Stimulated activated effector memory CD8-positive, alpha-beta T cell treated with anti-CD3 and anti-CD28 coated beads, Interleukin-12 subunit alpha, Interleukin-12 subunit beta, amount 100 ng/mL, for 72 hours (primary cell): ENCODE results near the gene NSD2.

Experiments used
- ATAC-seq: fragments of 150-1000 bp; cut with Tn5 transposase; 2 replicates; pipeline ENCODE4 v1.10.0; 2021
- DNase-seq, 2 donors: peaks; one replicate each; pipeline ENCODE4 v3.0.0; 2021 to 2022; ENCODE audit warnings: low spot score in 2 of 2
- H3K27ac Mint-ChIP-seq: one replicate; pipeline ENCODE4 v1.8.0; 2022; ENCODE audit warnings: mild to moderate bottlenecking, mixed read lengths
- H3K36me3 Mint-ChIP-seq: one replicate; pipeline ENCODE4 v1.8.0; 2022; ENCODE audit warnings: mild to moderate bottlenecking, mixed read lengths
- H3K4me1 Mint-ChIP-seq: one replicate; pipeline ENCODE4 v1.8.0; 2022; ENCODE audit warnings: mixed read lengths
- H3K4me3 Mint-ChIP-seq: one replicate; pipeline ENCODE4 v1.8.0; 2022; ENCODE audit warnings: mild to moderate bottlenecking, mixed read lengths
- H3K9me3 Mint-ChIP-seq: one replicate; pipeline ENCODE4 v1.8.0; 2022; ENCODE audit warnings: mixed read lengths

The NSD2 gene

GRCh38 chr4:1854752-1855151 lies 16.4 kb upstream of the NSD2 start:
- peak overlapping the region; percentile 78 for H3K27ac Mint-ChIP-seq
- peaks cover 37% of the 10 kb centered on the region for H3K4me1 Mint-ChIP-seq
- peaks cover 19% of the 10 kb centered on the region for H3K36me3 Mint-ChIP-seq
- DNase-seq, result no peak
- H3K4me3 Mint-ChIP-seq, result peak overlapping the region; percentile 75
- H3K9me3 Mint-ChIP-seq, result no peaks in the 10 kb centered on the region
- no peak for ATAC-seq

- peaks cover 19% of the 10 kb centered on the region for H3K36me3 Mint-ChIP-seq
- ATAC-seq (peak; percentile 3), DNase-seq (peak; percentile 24 to 68)
- H3K4me3 Mint-ChIP-seq, result peak overlapping the region; percentile 75
- peaks cover 37% of the 10 kb centered on the region for H3K4me1 Mint-ChIP-seq
- no peaks in the 10 kb centered on the region for H3K9me3 Mint-ChIP-seq
- H3K27ac Mint-ChIP-seq, result peak overlapping the region; percentile 78
Measured at GRCh38 chr4:1855333-1856070, 15.7 kb upstream of the NSD2 start.

- Mint-ChIP-seq H3K4me1 (peaks cover 37% of the 10 kb centered on the region), H3K27ac (peak within 1 kb of the TSS; percentile 78), H3K4me3 (peak within 1 kb of the TSS; percentile 75), H3K36me3 (peaks cover 19% of the 10 kb centered on the region), H3K9me3 (no peaks in the 10 kb centered on the region)
- DNase-seq, result peak; percentile 87 to 95
- ATAC-seq, result peak; percentile 96
Measured at GRCh38 chr4:1856071-1856942, 14.9 kb upstream of the NSD2 start, which contains the start of gene LETM1. TSS of gene LETM1 (minus strand) at chr4:1856156. CDS start at chr4:1855950, 206 bp downstream.

DNA sequence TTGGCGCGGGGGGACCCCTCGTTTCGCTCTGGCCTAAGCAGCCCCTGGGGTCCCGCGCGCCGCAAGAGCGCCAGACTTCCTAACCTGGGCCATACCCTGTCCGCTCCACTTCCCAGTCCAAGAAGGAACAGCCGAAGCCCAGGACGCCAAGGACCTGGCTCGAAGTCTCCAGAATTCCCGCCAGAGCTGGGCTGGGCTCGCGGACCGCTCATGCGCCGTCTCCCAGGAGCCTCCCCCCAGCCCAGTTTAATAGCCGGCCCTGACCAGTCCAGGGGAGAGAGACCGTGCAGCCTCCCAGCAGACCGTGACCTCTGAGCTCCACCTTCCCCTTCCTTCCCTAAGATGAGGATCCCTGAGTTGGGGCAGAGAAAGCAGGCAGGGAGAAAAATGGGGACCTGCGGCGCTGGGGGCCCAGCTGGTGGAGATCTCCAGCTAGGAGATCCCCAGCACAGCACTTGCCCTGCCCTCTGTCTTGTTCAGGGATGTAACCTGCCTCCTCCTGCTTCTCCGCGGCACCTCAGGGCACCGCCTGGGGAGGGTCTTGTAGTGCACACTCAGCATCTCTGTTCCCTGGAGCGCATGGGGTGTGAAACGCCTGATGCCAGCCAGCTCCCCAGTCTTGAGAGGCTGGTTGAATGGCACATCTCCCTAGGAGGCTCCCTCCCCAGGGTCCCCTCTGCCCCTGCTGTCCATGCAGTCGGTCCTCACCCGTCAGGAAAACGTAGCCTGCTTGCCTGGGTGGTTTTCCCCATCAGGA lies 14.1 kb upstream of the NSD2 start:
- Mint-ChIP-seq H3K4me1 (peaks cover 36% of the 10 kb centered on the region), H3K9me3 (no peaks in the 10 kb centered on the region), H3K4me3 (peak overlapping the region; percentile 75), H3K27ac (peak overlapping the region; percentile 75), H3K36me3 (peaks cover 14% of the 10 kb centered on the region)
- ATAC-seq, result no peak
- DNase-seq, result no peak

- Mint-ChIP-seq H3K9me3 (no peaks in the 10 kb centered on the region), H3K4me1 (peaks cover 35% of the 10 kb centered on the region), H3K4me3 (no peak overlapping the region), H3K36me3 (peaks cover 10% of the 10 kb centered on the region), H3K27ac (no peak overlapping the region)
- DNase-seq (no peak), ATAC-seq (no peak)
Measured at GRCh38 chr4:1857931-1858330, 13.3 kb upstream of the NSD2 start.

DNA sequence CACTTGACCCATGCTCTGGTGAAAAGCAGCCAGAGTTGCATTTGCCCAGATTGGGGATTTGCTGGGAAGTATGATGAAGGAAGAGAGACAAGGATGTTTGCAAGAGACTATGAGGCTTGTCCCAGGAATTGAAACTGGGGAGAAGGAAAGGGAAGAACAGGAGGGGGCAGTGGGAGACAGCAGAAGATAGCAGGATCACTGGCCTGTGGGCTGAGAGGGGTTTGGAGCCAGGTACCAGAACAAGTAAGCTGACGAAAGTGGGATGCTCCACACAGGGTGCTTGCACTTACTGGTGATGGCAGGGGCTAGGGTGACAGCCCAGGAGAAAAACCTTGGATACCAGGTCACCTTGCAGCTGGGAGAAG lies 11.8 kb upstream of the NSD2 start:
- Mint-ChIP-seq H3K36me3 (no peaks in the 10 kb centered on the region), H3K4me1 (peaks cover 34% of the 10 kb centered on the region), H3K4me3 (no peak overlapping the region), H3K27ac (no peak overlapping the region), H3K9me3 (no peaks in the 10 kb centered on the region)
- no peak for DNase-seq
- ATAC-seq, result no peak

DNA sequence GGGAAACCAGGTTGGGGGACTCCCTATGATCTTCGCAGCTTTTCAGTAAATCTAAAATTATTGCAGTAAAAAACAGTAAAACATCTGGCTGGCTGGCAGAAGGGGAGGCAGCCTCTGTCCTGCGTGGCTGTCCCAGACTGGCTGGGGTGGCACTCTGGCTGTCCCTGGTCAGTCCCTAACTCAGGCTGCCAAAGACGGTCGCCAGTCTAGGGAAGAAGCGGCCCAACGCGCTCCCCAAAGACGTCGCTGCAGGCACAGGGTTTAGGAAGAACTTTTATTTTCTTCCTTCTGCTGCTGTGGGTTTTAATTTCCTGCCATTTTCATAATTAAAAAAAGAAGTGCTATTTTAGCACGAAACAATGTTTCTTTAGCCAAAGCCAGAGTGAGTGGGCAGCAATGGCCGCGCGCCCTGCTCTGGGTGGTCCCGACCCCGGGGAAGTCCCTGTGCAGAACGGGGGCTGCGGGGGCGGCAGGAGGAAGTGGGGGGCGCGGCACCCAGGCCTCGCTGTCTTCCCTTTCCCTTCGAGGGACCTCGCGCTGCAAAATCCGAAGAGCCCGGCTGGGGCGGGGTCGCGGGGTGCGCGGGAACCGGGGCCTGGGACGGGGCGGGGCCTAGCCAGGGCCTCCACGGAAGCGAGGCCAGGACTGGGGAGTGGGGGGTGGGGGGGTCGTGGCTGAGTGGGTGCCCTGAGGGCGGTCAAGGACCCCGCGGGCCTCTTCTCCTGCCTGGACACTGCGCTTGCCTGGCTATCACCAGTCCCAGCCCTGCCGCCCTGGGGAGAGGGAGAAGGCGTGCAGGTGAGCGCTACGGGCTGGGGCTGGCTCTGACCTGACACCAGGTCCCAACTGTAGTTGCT lies 8.9 kb upstream of the NSD2 start:
- Mint-ChIP-seq H3K9me3 (no peaks in the 10 kb centered on the region), H3K4me1 (peaks cover 23% of the 10 kb centered on the region), H3K4me3 (peak overlapping the region; percentile 60), H3K27ac (peak overlapping the region; percentile 17), H3K36me3 (no peaks in the 10 kb centered on the region)
- no peak for DNase-seq
- ATAC-seq, result peak; percentile 59

GRCh38 chr4:1862961-1863296 lies 8.3 kb upstream of the NSD2 start:
- H3K4me3 Mint-ChIP-seq, result peak overlapping the region; percentile 60

DNA sequence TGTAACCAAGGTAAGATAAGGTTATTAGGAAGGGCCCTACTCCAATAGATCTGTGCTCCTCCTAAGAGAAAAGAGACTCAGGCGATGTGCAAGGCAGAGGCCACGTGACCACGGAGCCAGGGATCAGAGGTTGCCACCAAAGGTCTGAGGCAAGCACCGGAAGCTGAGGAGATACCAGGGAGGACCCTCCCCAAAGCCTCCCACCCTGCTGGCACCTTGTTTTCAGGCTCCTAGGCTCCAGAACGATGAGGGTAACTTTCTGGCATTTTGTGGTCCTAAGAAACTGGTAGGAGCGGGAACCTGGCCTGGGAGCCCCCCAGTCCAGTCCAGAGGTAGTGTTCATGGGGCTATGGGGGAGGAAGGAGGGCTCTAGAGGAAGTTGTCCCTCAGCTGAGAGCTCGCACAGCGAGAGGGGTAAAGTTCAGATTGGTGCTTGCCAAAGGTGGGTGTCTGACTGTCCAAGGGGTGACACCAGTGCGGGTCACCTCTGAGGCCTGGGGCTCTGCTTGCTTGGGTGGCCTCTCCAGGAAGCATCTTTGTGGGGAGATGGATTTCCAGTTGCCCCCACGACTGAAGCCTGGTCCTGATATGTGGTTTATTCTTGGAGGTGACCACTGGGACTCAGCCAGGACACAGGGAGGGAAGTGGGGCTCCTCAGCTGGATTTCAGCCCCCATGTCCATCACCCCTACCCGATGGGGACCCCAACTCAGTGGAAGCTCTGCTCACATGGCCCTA lies 7.7 kb upstream of the NSD2 start:
- H3K27ac Mint-ChIP-seq, result no peak overlapping the region
- H3K4me3 Mint-ChIP-seq, result peak overlapping the region; percentile 60
- no peak for DNase-seq
- H3K36me3 Mint-ChIP-seq, result no peaks in the 10 kb centered on the region
- ATAC-seq, result no peak
- H3K4me1 Mint-ChIP-seq, result peaks cover 19% of the 10 kb centered on the region
- H3K9me3 Mint-ChIP-seq, result no peaks in the 10 kb centered on the region

More at GRCh38 chr4:1862961-1863296, 8.3 kb upstream of the NSD2 start:
- DNase-seq, result no peak
- Mint-ChIP-seq H3K27ac (no peak overlapping the region), H3K36me3 (no peaks in the 10 kb centered on the region), H3K4me1 (peaks cover 19% of the 10 kb centered on the region), H3K9me3 (no peaks in the 10 kb centered on the region)
- no peak for ATAC-seq

GRCh38 chr4:1864076-1865008 lies 6.9 kb upstream of the NSD2 start:
- no peaks in the 10 kb centered on the region for H3K9me3 Mint-ChIP-seq
- DNase-seq (no peak), ATAC-seq (no peak)
- no peak overlapping the region for H3K27ac Mint-ChIP-seq
- no peak overlapping the region for H3K4me3 Mint-ChIP-seq
- H3K4me1 Mint-ChIP-seq, result peaks cover 19% of the 10 kb centered on the region
- no peaks in the 10 kb centered on the region for H3K36me3 Mint-ChIP-seq

- Mint-ChIP-seq H3K9me3 (no peaks in the 10 kb centered on the region), H3K27ac (no peak overlapping the region), H3K36me3 (peaks cover 8% of the 10 kb centered on the region), H3K4me1 (peaks cover 27% of the 10 kb centered on the region), H3K4me3 (no peak overlapping the region)
- DNase-seq, result no peak
- ATAC-seq, result no peak
Measured at GRCh38 chr4:1866189-1866661, 5.0 kb upstream of the NSD2 start.

DNA sequence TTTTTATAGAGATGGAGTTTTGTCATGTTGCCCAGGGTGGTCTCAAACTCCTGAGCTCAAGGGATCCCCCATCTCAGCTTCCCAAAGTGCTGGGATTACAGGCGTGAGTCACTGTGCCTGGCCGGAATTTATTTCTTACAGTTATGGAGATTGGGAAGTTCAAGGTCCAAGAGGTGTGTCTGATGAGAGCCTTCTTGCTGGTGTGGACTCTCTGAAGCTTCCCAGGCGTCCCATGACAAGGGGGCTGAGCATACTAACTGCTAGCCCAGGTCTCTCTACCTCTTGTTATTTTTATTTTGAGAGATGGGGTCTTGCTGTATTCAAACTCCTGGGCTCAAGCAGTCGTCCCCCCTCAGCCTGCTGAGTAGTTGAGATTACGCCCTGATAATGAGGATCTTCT lies 2.9 kb upstream of the NSD2 start:
- Mint-ChIP-seq H3K4me3 (no peak overlapping the region), H3K27ac (no peak overlapping the region), H3K36me3 (peaks cover 19% of the 10 kb centered on the region), H3K4me1 (peaks cover 23% of the 10 kb centered on the region), H3K9me3 (no peaks in the 10 kb centered on the region)
- DNase-seq (no peak), ATAC-seq (no peak)

DNA sequence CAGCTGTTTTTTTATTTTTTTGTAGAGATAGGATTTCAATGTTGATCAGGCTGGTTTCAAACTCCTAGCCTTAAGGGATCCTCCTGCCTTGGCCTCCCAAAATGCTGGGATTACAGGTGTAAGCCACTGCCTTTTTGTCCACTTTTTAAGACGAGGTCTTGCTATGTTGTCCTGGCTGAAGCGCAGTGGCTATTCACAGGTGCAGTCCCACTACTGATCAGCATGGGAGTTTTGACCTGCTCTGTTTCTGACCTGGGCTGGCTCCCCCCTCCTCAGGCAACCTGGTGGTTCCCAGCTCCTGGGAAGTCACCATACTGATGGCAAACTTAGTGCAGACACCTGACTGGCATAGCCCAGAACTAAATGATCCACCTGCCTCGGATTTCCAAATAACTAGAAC lies 2.3 kb upstream of the NSD2 start:
- Mint-ChIP-seq H3K9me3 (no peaks in the 10 kb centered on the region), H3K4me3 (no peak overlapping the region)
- no peak for ATAC-seq

More for the DNA sequence above, 2.3 kb upstream of the NSD2 start:
- peaks cover 23% of the 10 kb centered on the region for H3K4me1 Mint-ChIP-seq
- DNase-seq, result no peak
- no peak overlapping the region for H3K27ac Mint-ChIP-seq
- peaks cover 20% of the 10 kb centered on the region for H3K36me3 Mint-ChIP-seq
